A549 (cell line): ENCODE results near the gene KCNK3. TPM values are rescaled to one million over a fixed set of nuclear protein-coding genes. Genes with fewer than 3 reads are reported as not detected.

Source experiments
- ATAC-seq, 2 experiments: fragments of 200-7000 bp in 1 of 2; fragments of >200 bp in 1 of 2; cut with Nextera tagmentation in 1 of 2; cut with Tn5 transposase in 1 of 2; 3 replicates each; pipeline versions ENCODE4 v1.8.0 to v1.9.1; 2018 to 2020; ENCODE audit warnings: mild to moderate bottlenecking in 1 of 2, moderate library complexity in 1 of 2
- CTCF ChIA-PET: fragments of 300-600 bp; sonication (Branson Sonifier 250); formaldehyde crosslinking; extraction: SDS; loops from one replicate; lab custom pipeline; 2021; ENCODE audit warnings: antibody characterized with exemption, inconsistent platforms; lab: Yijun Ruan, JAX
- POLR2A ChIA-PET: fragments of 350-600 bp; formaldehyde crosslinking; extraction: SDS; loops from one replicate; lab custom pipeline; 2021; ENCODE audit warnings: antibody characterized with exemption, inconsistent platforms; lab: Yijun Ruan, JAX
- DNase-seq, 2 experiments: peaks; one replicate each; pipeline versions ENCODE4 v3.0.0 to v3.0.0-alpha.2; 2011 to 2016; ENCODE audit warnings: low read depth in 1 of 2, low spot score in 1 of 2
- FAIRE-seq: peaks from 2 replicates; lab custom pipeline; 2011; peaks lifted over from hg19 to GRCh38; lab: Jason Lieb, UNC
- H3K27ac ChIP-seq, 2 experiments: fragments of >200 bp; sonication (Bioruptor Twin); formaldehyde crosslinking; 3 replicates each; pipeline ENCODE4 v1.5.1; 2016 to 2017
- H3K4me1 ChIP-seq: fragments of >200 bp; sonication (Bioruptor Twin); formaldehyde crosslinking; 3 replicates; pipeline ENCODE4 v1.6.1; 2016
- H3K4me2 ChIP-seq: fragments of >200 bp; sonication (Bioruptor Twin); formaldehyde crosslinking; 3 replicates; pipeline ENCODE4 v1.6.1; 2016
- H3K4me3 ChIP-seq: fragments of >200 bp; sonication (Bioruptor Twin); formaldehyde crosslinking; 3 replicates; pipeline ENCODE4 v1.5.1; 2016
- H3K9me3 ChIP-seq: fragments of >200 bp; sonication (Bioruptor Twin); formaldehyde crosslinking; 3 replicates; pipeline ENCODE4 v1.6.1; 2016
- BCL3 ChIP-seq: fragments of >200 bp; sonication (Bioruptor Twin); formaldehyde crosslinking; IDR thresholded peaks from 3 replicates; pipeline ENCODE4 v1.6.1; 2016
- BHLHE40 ChIP-seq: IDR thresholded peaks from 2 replicates; pipeline ENCODE4 v1.6.1; 2012; ENCODE audit warnings: low read depth, low read length, inconsistent platforms
- CTCF ChIP-seq: fragments of >200 bp; sonication (Bioruptor Twin); formaldehyde crosslinking; IDR thresholded peaks from 3 replicates; pipeline ENCODE4 v1.5.1; 2016
- EHMT2 ChIP-seq: fragments of 200-600 bp; sonication (generic); IDR thresholded peaks from 2 replicates; pipeline ENCODE4 v1.6.1; 2016; ENCODE audit warnings: antibody characterized with exemption, low read depth, mild to moderate bottlenecking, moderate library complexity
- ESRRA ChIP-seq: fragments of 150-350 bp; IDR thresholded peaks from 2 replicates; pipeline ENCODE4 v1.6.1; 2014; ENCODE audit warnings: mild to moderate bottlenecking, low read length, borderline replicate concordance
- FOSB ChIP-seq: fragments of 250-450 bp; sonication (Bioruptor Pico); IDR thresholded peaks from 2 replicates; pipeline ENCODE4 v1.5.0; 2020; ENCODE audit warnings: mild to moderate bottlenecking, moderate library complexity
- FOSL2 ChIP-seq, 2 experiments: fragments of 450-650 bp in 1 of 2; fragments of >200 bp in 1 of 2; sonication (Bioruptor Twin) in 1 of 2; formaldehyde crosslinking; IDR thresholded peaks; 2 replicates each; pipeline versions ENCODE4 v1.5.0 to v1.6.1; 2016 to 2020; ENCODE audit warnings: mild to moderate bottlenecking in 1 of 2, moderate library complexity in 1 of 2
- FOXS1 ChIP-seq: fragments of 250-450 bp; sonication (Bioruptor Pico); IDR thresholded peaks from 2 replicates; pipeline ENCODE4 v1.5.0; 2020; ENCODE audit warnings: mild to moderate bottlenecking, moderate library complexity
- HES2 ChIP-seq: fragments of >200 bp; sonication (Bioruptor Twin); formaldehyde crosslinking; IDR thresholded peaks from 2 replicates; pipeline ENCODE4 v1.6.1; 2016
- HEYL ChIP-seq: fragments of 250-450 bp; sonication (Bioruptor Pico); IDR thresholded peaks from 2 replicates; pipeline ENCODE4 v1.8.0; 2021; ENCODE audit warnings: mild to moderate bottlenecking, moderate library complexity
- HOXA7 ChIP-seq: fragments of 250-450 bp; sonication (Bioruptor Pico); IDR thresholded peaks from 2 replicates; pipeline ENCODE4 v1.5.0; 2020; ENCODE audit warnings: mild to moderate bottlenecking, moderate library complexity
- HOXB13 ChIP-seq: fragments of 250-450 bp; sonication (Bioruptor Pico); IDR thresholded peaks from 2 replicates; pipeline ENCODE4 v1.5.0; 2020; ENCODE audit warnings: low read depth, mild to moderate bottlenecking, moderate library complexity
- HOXB5 ChIP-seq: fragments of 250-450 bp; sonication (Bioruptor Pico); IDR thresholded peaks from 2 replicates; pipeline ENCODE4 v1.5.0; 2020; ENCODE audit warnings: mild to moderate bottlenecking, moderate library complexity
- JUN ChIP-seq, 2 experiments: fragments of >200 bp; sonication (Bioruptor Twin); formaldehyde crosslinking; IDR thresholded peaks; 2 replicates in 1 of 2; 3 replicates in 1 of 2; pipeline ENCODE4 v1.6.1; 2016 to 2017
- NFE2L2 ChIP-seq: fragments of 150-350 bp; conservative IDR thresholded peaks from 2 replicates; pipeline ENCODE4 v1.6.1; 2014; ENCODE audit warnings: low read length
- NPAS2 ChIP-seq: fragments of 250-450 bp; sonication (Bioruptor Pico); IDR thresholded peaks from 2 replicates; pipeline ENCODE4 v1.8.0; 2022; ENCODE audit warnings: mild to moderate bottlenecking, moderate library complexity, borderline replicate concordance
- PHF8 ChIP-seq: fragments of 200-600 bp; sonication (generic); IDR thresholded peaks from 2 replicates; pipeline ENCODE4 v1.6.1; 2016; ENCODE audit warnings: low read depth, mild to moderate bottlenecking, antibody characterized with exemption, moderate library complexity, borderline replicate concordance
- RAD21 ChIP-seq, 2 experiments: fragments of >200 bp in 1 of 2; sonication (Bioruptor Twin) in 1 of 2; formaldehyde crosslinking in 1 of 2; IDR thresholded peaks in 1 of 2; conservative IDR thresholded peaks in 1 of 2; 2 replicates in 1 of 2; 3 replicates in 1 of 2; pipeline ENCODE4 v1.6.1; 2012 to 2018; ENCODE audit warnings: inconsistent platforms in 1 of 2
- RARB ChIP-seq: fragments of 250-450 bp; sonication (Bioruptor Pico); IDR thresholded peaks from 2 replicates; pipeline ENCODE4 v1.8.0; 2021; ENCODE audit warnings: mild to moderate bottlenecking, moderate library complexity
- ZNF302 ChIP-seq: fragments of 250-450 bp; sonication (Bioruptor Pico); IDR thresholded peaks from 2 replicates; pipeline ENCODE4 v1.9.0; 2021; ENCODE audit warnings: inconsistent platforms, mild to moderate bottlenecking, moderate library complexity
- WGBS: methylation state at CpG from one replicate; pipeline ENCODE4 v1.1.6; 2017; ENCODE audit errors: missing lambda C conversion rate; 5-methylcytosine and 5-hydroxymethylcytosine counted together
- polyA plus RNA-seq, 4 experiments: library from polyadenylated mRNA; depleted of rRNA in 3 of 4; stranded (reverse); fragments of >200 nt; fragmentation: RNase III in 1 of 4; extraction: RNeasy Plus Mini Kit Qiagen cat#74134 plus additional on column Dnase treatment in 1 of 4; gene quantifications; 2 replicates in 3 of 4; 3 replicates in 1 of 4; pipeline ENCODE4 v1.2.3, GENCODE V29; 2011 to 2017

The KCNK3 gene
- polyA plus RNA-seq, 2 of the 4 experiments (the other 2 are of a cell fraction), result 2.4 to 2.8 TPM

- no peak for FAIRE-seq
Measured at GRCh38 chr2:26697425-26697824, 4.9 kb downstream of the KCNK3 start.

GRCh38 chr2:26699295-26699694 lies 6.8 kb downstream of the KCNK3 start:
- FAIRE-seq (no peak), ATAC-seq (no peak), DNase-seq (no peak)
- peak overlapping the region in 1 of 2 experiments; percentile 30; a peak in 1 of 6 replicates for H3K27ac ChIP-seq
- no peak overlapping the region for H3K4me2 ChIP-seq
- H3K4me1 ChIP-seq, result peaks cover 18% of the 10 kb centered on the region
- WGBS, result 52% methylated on average over 6 of the region's 6 CpGs
- no peaks in the 10 kb centered on the region for H3K9me3 ChIP-seq
- TF ChIP-seq FOSB (CRISPR knock-in tag) (no peak), RARB (CRISPR knock-in tag) (no peak), NFE2L2 (no peak), HOXB5 (no peak), HES2 (no peak), ZNF302 (CRISPR knock-in tag) (no peak), EHMT2 (no peak), FOSL2 (IDR thresholded peaks at IDR 0.05) (no peak), FOSL2 (CRISPR knock-in tag; IDR thresholded peaks at IDR 0.05) (no peak)
- POLR2A ChIA-PET, result no interaction called here
- H3K4me3 ChIP-seq, result no peak overlapping the region
- CTCF ChIA-PET, result interaction anchor here (1.5 to 1.9 kb wide), 2 partner anchors 47 to 94 kb away, joined by 7 to 11 read pairs; no protein-coding TSS in a partner anchor

More at GRCh38 chr2:26697425-26697824, 4.9 kb downstream of the KCNK3 start:
- TF ChIP-seq FOXS1 (CRISPR knock-in tag) (no peak), HOXB13 (CRISPR knock-in tag) (no peak), BCL3 (no peak), HEYL (CRISPR knock-in tag) (no peak), RAD21 (conservative IDR thresholded peaks at IDR 0.05 in 1 of 2, IDR thresholded peaks at IDR 0.05 in 1 of 2) (no peak), HOXB5 (no peak), NFE2L2 (no peak), ESRRA (no peak), NPAS2 (CRISPR knock-in tag) (no peak), BHLHE40 (no peak), CTCF (no peak), PHF8 (no peak)
- Histone ChIP-seq H3K9me3 (no peaks in the 10 kb centered on the region), H3K4me3 (no peak overlapping the region), H3K4me1 (peaks cover 25% of the 10 kb centered on the region), H3K27ac (peak overlapping the region in 1 of 2 experiments; percentile 71; a peak in 4 of 6 replicates), H3K4me2 (no peak overlapping the region)
- ChIA-PET CTCF (interaction anchor here (0.7 to 4.0 kb wide), 8 partner anchors 12 to 119 kb away, joined by 3 to 27 read pairs (median 4); no protein-coding TSS in a partner anchor), POLR2A (no interaction called here)
- no peak for DNase-seq
- WGBS, result 83% methylated on average over 10 of the region's 10 CpGs
- no peak for ATAC-seq

GRCh38 chr2:26700078-26700477 lies 7.6 kb downstream of the KCNK3 start:
- CTCF ChIA-PET, result interaction anchor here (1.5 to 1.9 kb wide), 2 partner anchors 46 to 95 kb away, joined by 7 to 11 read pairs; no protein-coding TSS in a partner anchor
- ATAC-seq (no peak), FAIRE-seq (no peak), DNase-seq (no peak)
- peak overlapping the region in 1 of 2 experiments; percentile 30; a peak in 1 of 6 replicates for H3K27ac ChIP-seq
- no peak overlapping the region for H3K4me3 ChIP-seq
- POLR2A ChIA-PET, result no interaction called here
- no peak overlapping the region for H3K4me2 ChIP-seq
- H3K4me1 ChIP-seq, result peaks cover 18% of the 10 kb centered on the region
- 77% methylated on average over 4 of the region's 4 CpGs for WGBS
- no peaks in the 10 kb centered on the region for H3K9me3 ChIP-seq
- TF ChIP-seq HES2 (no peak), ESRRA (no peak), JUN (IDR thresholded peaks at IDR 0.05) (no peak), CTCF (no peak), HOXA7 (no peak)
